ENCODE data around the gene KYAT1. TPM values are rescaled to one million over a fixed set of nuclear protein-coding genes. Genes with fewer than 3 reads are reported as not detected.

KYAT1 gene
- total RNA-seq (2014; rRNA removed; shearing (Covaris generic)) = 8.0 and 9.6 TPM in 2 replicates

- DNase-seq (ENCODE audit: low read depth) = peak; percentile 93
Observed at GRCh38 chr9:128881884-128882676, at the start of gene KYAT1, which contains the start of gene LRRC8A. TSS of gene KYAT1 (minus strand) at chr9:128881950. CDS start at chr9:128845405, 36,545 bp downstream. TSS of gene LRRC8A (plus strand) at chr9:128882133. CDS start at chr9:128907165, 25,032 bp downstream.

- no peak for DNase-seq (ENCODE audit: low read depth)
Observed at GRCh38 chr9:128929560-128929959, 47.8 kb upstream of the KYAT1 start.

DNA sequence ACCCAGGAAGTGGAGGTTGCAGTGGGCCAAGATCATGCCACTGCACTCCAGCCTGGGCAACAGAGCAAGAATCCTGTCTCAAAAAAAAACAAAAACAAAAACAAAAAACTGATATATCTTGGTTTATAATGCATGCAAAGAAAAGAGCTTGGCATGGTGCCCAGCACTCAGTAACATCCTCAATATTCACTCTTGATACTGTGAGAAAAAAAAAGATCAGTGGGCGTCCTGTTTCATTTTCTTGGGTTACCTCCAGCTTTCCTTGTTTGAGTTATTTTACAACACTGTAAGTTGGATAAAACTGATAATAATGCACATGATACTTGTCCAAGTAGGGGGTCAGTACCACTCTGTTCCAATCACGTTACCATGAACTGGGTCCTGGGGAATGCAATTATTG, 46.9 kb upstream of the KYAT1 start:
- no peak for DNase-seq (ENCODE audit: low read depth)

DNA sequence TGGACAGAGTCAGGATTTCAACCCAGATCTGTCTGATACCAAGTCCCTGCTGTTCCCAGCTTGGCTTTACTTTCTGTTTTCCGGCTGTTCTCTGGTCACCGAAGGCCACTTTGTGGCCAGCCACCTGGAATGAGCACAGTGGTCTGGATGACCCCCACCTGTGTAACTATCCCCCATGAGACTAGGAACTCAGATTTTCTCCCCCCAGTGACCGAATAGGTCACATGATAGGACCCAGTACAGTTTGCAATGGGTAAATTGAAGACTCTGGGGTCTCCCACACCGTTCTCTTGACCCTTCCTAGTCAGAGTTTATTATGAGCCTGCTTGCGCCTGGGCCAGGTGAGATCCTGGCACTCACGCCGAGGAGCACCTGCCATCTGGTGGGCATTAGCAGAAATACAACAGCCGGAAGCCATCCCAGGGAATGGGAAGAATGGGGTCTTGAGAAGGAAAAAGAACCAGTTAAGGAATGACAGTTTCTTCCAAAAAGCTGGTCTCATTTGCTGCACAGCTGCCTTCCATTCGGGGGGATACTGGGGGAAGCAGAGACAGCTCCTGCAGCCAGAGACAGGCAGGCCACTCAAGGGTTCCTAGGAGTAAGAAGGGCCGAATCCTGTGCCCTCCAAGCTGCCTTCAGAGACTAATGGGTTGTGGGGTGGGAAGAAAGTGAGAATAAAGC, 46.1 kb upstream of the KYAT1 start:
- DNase-seq (ENCODE audit: low read depth) = peak; percentile 30

DNA sequence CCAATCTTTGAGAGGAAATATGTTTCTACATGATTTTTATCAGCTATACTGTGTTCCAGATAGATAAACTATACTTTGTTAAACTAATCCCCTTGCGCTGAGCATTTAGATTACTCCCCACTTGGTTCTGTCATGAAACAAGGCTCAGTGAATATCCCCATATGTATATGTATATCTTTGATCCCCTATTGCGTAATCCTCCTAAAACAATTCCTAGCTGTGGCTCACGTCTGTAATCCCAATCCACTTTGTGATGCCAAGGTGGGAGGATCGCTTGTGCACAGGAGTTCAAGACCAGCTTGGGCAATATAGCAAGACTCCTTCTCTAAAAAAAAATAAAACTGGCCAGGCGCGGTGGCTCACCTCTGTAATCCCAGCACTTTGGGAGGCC, 41.7 kb upstream of the KYAT1 start:
- DNase-seq (ENCODE audit: low read depth) = no peak

GRCh38 chr9:128921881-128922763, 40.4 kb upstream of the KYAT1 start:
- DNase-seq (ENCODE audit: low read depth) = peak; percentile 15

DNA sequence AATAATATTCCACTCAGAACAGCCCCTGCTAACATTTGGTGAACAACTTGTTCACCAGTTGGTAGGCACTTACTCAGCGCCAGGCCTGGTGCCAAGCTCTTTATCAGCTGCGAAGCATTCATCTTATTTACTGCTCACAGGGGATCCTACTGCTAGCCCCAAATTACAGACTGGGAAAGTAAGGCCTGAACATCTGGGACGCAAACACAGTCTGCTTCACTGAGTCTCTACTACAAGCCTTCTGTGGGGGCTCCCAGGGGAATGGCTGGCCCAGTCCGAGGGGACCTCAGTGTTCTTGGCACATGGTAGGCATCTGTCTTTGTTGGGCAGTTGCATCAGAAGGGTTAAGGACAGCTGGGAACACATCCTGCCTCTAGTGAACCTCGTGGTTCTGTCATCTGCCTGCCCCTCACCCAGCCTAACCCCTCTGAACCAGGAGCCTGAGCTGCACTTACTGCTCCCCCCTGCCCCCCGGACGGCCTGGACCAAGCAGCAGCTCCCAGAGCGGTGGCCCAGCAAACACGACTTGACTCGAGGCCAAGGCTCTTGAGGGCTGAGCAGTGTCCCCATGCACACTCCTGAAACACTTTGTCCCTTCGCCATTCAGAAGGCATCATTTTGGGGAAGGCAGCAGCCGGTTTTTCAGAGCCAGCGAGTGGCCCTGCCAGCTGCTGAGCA, 38.8 kb upstream of the KYAT1 start, which contains the start of gene PHYHD1:
Gene PHYHD1, plus strand, starts transcription at position 602 of the 678 bp plus-strand sequence. CDS start 1,342 bp downstream, outside the sequence.
- DNase-seq (ENCODE audit: low read depth) = peak; percentile 40

GRCh38 chr9:128919402-128920089, 37.8 kb upstream of the KYAT1 start:
- no peak for DNase-seq (ENCODE audit: low read depth)

- no peak for DNase-seq (ENCODE audit: low read depth)
Observed at GRCh38 chr9:128918921-128919320, 37.2 kb upstream of the KYAT1 start.

GRCh38 chr9:128917151-128917849, 35.5 kb upstream of the KYAT1 start:
- no peak for DNase-seq (ENCODE audit: low read depth)

- no peak for DNase-seq (ENCODE audit: low read depth)
Observed at GRCh38 chr9:128916745-128917144, 35.0 kb upstream of the KYAT1 start.

DNA sequence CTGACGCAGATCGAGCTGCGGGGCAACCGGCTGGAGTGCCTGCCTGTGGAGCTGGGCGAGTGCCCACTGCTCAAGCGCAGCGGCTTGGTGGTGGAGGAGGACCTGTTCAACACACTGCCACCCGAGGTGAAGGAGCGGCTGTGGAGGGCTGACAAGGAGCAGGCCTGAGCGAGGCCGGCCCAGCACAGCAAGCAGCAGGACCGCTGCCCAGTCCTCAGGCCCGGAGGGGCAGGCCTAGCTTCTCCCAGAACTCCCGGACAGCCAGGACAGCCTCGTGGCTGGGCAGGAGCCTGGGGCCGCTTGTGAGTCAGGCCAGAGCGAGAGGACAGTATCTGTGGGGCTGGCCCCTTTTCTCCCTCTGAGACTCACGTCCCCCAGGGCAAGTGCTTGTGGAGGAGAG, 34.5 kb upstream of the KYAT1 start:
- DNase-seq (ENCODE audit: low read depth) = peak; percentile 48

DNA sequence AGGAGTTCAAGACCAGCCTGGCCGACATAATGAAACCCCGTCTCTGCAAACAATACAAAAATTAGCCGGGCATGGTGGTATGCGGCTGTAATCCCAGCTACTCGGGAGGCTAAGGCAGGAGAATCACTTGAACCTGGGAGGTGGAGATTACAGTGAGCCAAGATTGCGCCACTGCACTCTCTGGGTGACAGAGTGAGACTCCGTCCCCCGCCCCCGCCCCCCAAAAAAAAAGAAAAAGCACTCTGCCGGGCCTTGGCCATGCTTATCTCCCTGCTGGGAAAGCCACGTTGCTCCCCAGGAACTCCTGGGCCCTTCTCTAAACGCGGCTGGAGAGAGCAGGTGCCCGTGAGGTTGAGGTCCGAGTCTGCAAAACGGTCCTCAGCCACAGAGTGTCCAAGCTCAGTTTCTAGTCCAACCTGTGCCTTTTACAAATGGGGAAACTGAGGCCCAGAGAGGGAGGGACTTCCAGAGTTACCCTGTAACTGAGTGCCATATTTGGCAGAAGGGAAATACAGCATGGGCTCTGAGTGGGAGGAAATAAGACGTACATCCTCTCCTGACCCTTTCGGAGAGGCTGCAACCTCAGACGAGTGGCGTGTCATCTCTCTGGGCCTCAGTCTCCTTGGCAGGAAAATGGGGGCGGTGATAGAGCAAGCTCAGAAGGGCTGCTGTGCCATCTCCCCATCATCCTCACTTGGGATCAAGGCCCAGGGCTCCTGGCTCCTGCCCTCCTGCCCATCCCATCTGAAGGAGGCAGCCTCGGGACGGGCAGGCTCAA, 32.4 kb upstream of the KYAT1 start:
- no peak for DNase-seq (ENCODE audit: low read depth)

DNA sequence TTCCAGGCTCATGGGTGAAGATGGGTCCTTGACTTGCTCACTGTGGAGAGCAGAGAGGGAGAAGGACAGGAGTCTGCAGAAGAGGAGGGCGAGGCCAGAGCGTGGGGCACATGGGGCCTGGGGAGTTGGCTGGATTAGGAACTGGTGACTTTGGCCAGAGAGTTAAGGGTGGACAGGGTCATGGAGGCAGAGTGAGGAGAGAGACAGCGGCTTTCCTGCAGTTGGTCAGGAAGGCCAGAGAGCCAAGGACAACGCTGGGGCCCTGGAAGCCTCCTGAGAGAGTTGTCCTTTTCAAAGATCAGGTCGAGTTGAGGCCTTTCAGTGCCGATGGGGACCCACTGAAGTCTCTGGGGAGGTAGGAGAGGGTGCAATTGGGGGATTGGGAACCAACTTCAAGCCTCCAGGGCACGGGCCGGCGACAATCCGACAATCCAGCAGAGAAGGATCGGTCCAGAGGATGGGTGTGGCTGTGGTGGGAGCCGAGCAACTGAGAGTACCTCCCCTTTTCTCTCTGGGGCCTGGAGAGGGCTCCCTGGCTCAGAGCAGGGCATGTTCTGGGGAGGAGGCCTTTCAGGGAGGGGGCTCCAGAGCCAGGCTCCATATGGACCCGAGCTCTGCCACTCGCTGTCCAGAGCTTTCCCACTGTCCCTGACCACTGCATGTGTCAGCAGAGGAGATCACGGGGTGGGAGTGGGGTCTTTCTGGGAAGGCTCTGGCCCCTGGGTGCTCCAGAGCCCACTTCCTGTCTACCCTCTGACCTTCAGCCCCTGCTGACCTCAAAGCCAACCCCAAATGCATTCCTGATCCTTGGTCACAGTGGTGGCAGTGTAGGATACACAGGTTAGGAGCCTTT, 31.5 kb upstream of the KYAT1 start:
- DNase-seq (ENCODE audit: low read depth) = no peak

GRCh38 chr9:128912270-128912853, 30.6 kb upstream of the KYAT1 start:
- DNase-seq (ENCODE audit: low read depth) = peak; percentile 64

GRCh38 chr9:128911529-128912035, 29.8 kb upstream of the KYAT1 start:
- DNase-seq (ENCODE audit: low read depth) = peak; percentile 68

- DNase-seq (ENCODE audit: low read depth) = no peak
Observed at GRCh38 chr9:128910906-128911305, 29.2 kb upstream of the KYAT1 start.

DNA sequence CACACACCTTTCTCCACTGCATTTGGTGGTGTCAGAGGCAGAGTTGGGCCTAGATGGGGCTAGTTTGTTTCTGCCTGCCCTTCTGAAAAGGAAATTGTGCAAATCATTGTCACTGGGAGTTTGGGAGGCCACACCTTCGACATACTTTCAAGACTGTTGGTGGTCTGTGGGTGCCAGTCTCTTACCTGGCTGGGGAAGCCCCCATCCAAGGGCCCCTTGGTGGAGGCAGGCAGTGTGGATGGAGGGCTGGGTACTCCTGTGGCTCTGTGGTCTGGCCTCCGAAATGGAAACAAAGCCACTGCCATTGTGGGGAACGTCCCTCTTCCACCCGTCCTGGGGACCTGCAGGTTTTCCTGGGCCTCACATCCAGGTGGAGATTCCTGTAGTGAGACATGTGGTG, 28.1 kb upstream of the KYAT1 start:
- DNase-seq (ENCODE audit: low read depth) = no peak

All from RPMI7951 (cell line).